Esophagus (tissue), 2 donors: Measurements from ENCODE around the gene ESR1. TPM values are rescaled to one million over a fixed set of nuclear protein-coding genes. Genes with fewer than 3 reads are reported as not detected.

Source experiments
- H3K27ac ChIP-seq, 2 donors: one replicate each; pipeline ENCODE4 v1.5.1; 2013; ENCODE audit warnings: low read depth in 2 of 2, mild to moderate bottlenecking in 2 of 2, inconsistent platforms in 1 of 2, low read length in 1 of 2, moderate library complexity in 1 of 2
- H3K27me3 ChIP-seq, 2 donors: one replicate each; pipeline ENCODE4 v1.6.1; 2013; ENCODE audit warnings: low read length in 2 of 2, control low read depth in 1 of 2, mild to moderate bottlenecking in 1 of 2; ENCODE audit not compliant: insufficient read depth in 2 of 2, control insufficient read depth in 1 of 2
- H3K36me3 ChIP-seq, 2 donors: one replicate each; pipeline ENCODE4 v1.6.1; 2013; ENCODE audit warnings: low read length in 1 of 2; ENCODE audit not compliant: control insufficient read depth in 2 of 2, insufficient read depth in 2 of 2
- H3K4me1 ChIP-seq, 2 donors: one replicate each; pipeline ENCODE4 v1.6.1; 2013; ENCODE audit warnings: low read length in 1 of 2; ENCODE audit not compliant: control insufficient read depth in 2 of 2, insufficient read depth in 2 of 2
- H3K4me3 ChIP-seq, 2 donors: one replicate each; pipeline ENCODE4 v1.5.1; 2013; ENCODE audit warnings: low read length in 2 of 2, mild to moderate bottlenecking in 2 of 2, low read depth in 1 of 2, moderate library complexity in 1 of 2
- H3K9me3 ChIP-seq, 2 donors: one replicate each; pipeline ENCODE4 v1.6.1; 2013; ENCODE audit warnings: mild to moderate bottlenecking in 2 of 2, low read depth in 1 of 2, low read length in 1 of 2, moderate library complexity in 1 of 2; ENCODE audit not compliant: control insufficient read depth in 2 of 2, insufficient read depth in 1 of 2
- WGBS, 2 donors: extraction: QIAGEN DNeasy Blood & Tissue Kit; methylation state at CpG; one replicate each; pipeline ENCODE4 v1.1.7; 2013; 5-methylcytosine and 5-hydroxymethylcytosine counted together
- polyA plus RNA-seq, 2 donors: library from polyadenylated mRNA; stranded (reverse); fragments of 200-250 nt; gene quantifications; one replicate each; pipeline ENCODE4 v1.2.3, GENCODE V29; 2013
- donor health status: healthy with polysubstance abuse.
- donor health status: Bipolar disorder and iron deficiency.

ESR1 gene
- polyA plus RNA-seq, 2 donors: 0.05 to 0.14 TPM

- no peak overlapping the region for H3K27ac ChIP-seq
- H3K9me3 ChIP-seq: no peaks in the 10 kb centered on the region
- WGBS, 2 donors: 85 to 89% methylated on average over 8 of the region's 8 CpGs
- H3K4me3 ChIP-seq: no peak overlapping the region
- H3K27me3 ChIP-seq: no peaks in the 10 kb centered on the region
- no peaks in the 10 kb centered on the region for H3K4me1 ChIP-seq
- H3K36me3 ChIP-seq: peaks cover 0 to 2% of the 10 kb centered on the region in 2 donors
Measured at GRCh38 chr6:152155792-152156191, 348.3 kb downstream of the ESR1 start.

- Histone ChIP-seq H3K27me3 (no peaks in the 10 kb centered on the region), H3K36me3 (peaks cover 0 to 2% of the 10 kb centered on the region in 2 donors), H3K4me1 (no peaks in the 10 kb centered on the region), H3K27ac (no peak overlapping the region), H3K4me3 (no peak overlapping the region), H3K9me3 (no peaks in the 10 kb centered on the region)
- 72 to 80% methylated on average over 3 of the region's 3 CpGs for WGBS, 2 donors
Measured at GRCh38 chr6:152160346-152160745, 352.9 kb downstream of the ESR1 start.

GRCh38 chr6:152161501-152161900, 354.0 kb downstream of the ESR1 start:
- Histone ChIP-seq H3K27me3 (no peaks in the 10 kb centered on the region), H3K4me3 (no peak overlapping the region), H3K27ac (no peak overlapping the region), H3K36me3 (no peaks in the 10 kb centered on the region), H3K4me1 (no peaks in the 10 kb centered on the region), H3K9me3 (no peaks in the 10 kb centered on the region)

- H3K36me3 ChIP-seq: no peaks in the 10 kb centered on the region
- H3K9me3 ChIP-seq: no peaks in the 10 kb centered on the region
- 94 to 95% methylated on average over 5 of the region's 5 CpGs for WGBS, 2 donors
- no peak overlapping the region for H3K4me3 ChIP-seq
- H3K4me1 ChIP-seq: no peaks in the 10 kb centered on the region
- no peak overlapping the region for H3K27ac ChIP-seq
- H3K27me3 ChIP-seq: no peaks in the 10 kb centered on the region
Measured at GRCh38 chr6:152164957-152165356, 357.5 kb downstream of the ESR1 start.

GRCh38 chr6:152166497-152166896, 359.0 kb downstream of the ESR1 start:
- WGBS, 2 donors: 79 to 81% methylated on average over 4 of the region's 4 CpGs
- no peaks in the 10 kb centered on the region for H3K9me3 ChIP-seq

GRCh38 chr6:152166897-152167296, 359.4 kb downstream of the ESR1 start:
- H3K36me3 ChIP-seq: no peaks in the 10 kb centered on the region

More at GRCh38 chr6:152166497-152166896, 359.0 kb downstream of the ESR1 start:
- Histone ChIP-seq H3K27me3 (no peaks in the 10 kb centered on the region), H3K36me3 (no peaks in the 10 kb centered on the region), H3K4me3 (no peak overlapping the region), H3K4me1 (no peaks in the 10 kb centered on the region), H3K27ac (no peak overlapping the region)

GRCh38 chr6:152167641-152168603, 360.4 kb downstream of the ESR1 start:
- whole genome bisulfite sequencing, 2 donors: 83 to 88% methylated on average over 13 of the region's 13 CpGs
- H3K27ac ChIP-seq: no peak overlapping the region
- H3K4me1 ChIP-seq: no peaks in the 10 kb centered on the region
- no peaks in the 10 kb centered on the region for H3K27me3 ChIP-seq
- H3K4me3 ChIP-seq: no peak overlapping the region
- no peaks in the 10 kb centered on the region for H3K36me3 ChIP-seq
- no peaks in the 10 kb centered on the region for H3K9me3 ChIP-seq

More at GRCh38 chr6:152166897-152167296, 359.4 kb downstream of the ESR1 start:
- WGBS, 2 donors: 87 to 89% methylated on average over 5 of the region's 5 CpGs
- H3K4me1 ChIP-seq: no peaks in the 10 kb centered on the region
- H3K27ac ChIP-seq: no peak overlapping the region
- no peaks in the 10 kb centered on the region for H3K9me3 ChIP-seq
- no peaks in the 10 kb centered on the region for H3K27me3 ChIP-seq
- no peak overlapping the region for H3K4me3 ChIP-seq

- Histone ChIP-seq H3K27ac (no peak overlapping the region), H3K4me3 (no peak overlapping the region), H3K9me3 (no peaks in the 10 kb centered on the region), H3K4me1 (no peaks in the 10 kb centered on the region), H3K36me3 (no peaks in the 10 kb centered on the region), H3K27me3 (no peaks in the 10 kb centered on the region)
- WGBS, 2 donors: 83 to 88% methylated on average over 4 of the region's 4 CpGs
Measured at GRCh38 chr6:152170313-152170701, 362.8 kb downstream of the ESR1 start.

- Histone ChIP-seq H3K4me3 (no peak overlapping the region), H3K27ac (peak overlapping the region in 1 of 2 donors; percentile 17), H3K4me1 (no peaks in the 10 kb centered on the region), H3K27me3 (no peaks in the 10 kb centered on the region), H3K36me3 (no peaks in the 10 kb centered on the region), H3K9me3 (no peaks in the 10 kb centered on the region)
- WGBS, 2 donors: 67 to 77% methylated on average over 13 of the region's 13 CpGs
Measured at GRCh38 chr6:152170702-152171667, 363.5 kb downstream of the ESR1 start.
